ENCODE results near the gene HSPA6.
"Not testable (repeated sequence)": the region's sequence is repeated elsewhere in the genome, so short reads cannot be mapped to it uniquely, and the experiment has no call there.

- TF ChIP-seq CTCF (IDR thresholded peaks at IDR 0.05); EZH2 (IDR thresholded peaks at IDR 0.05; ENCODE audit: borderline replicate concordance, insufficient read depth, low read depth, low read length, poor library complexity, severe bottlenecking): not testable (repeated sequence)
Observed at GRCh38 chr1:161553631-161554030, 29.3 kb downstream of the HSPA6 start.
